LoVo (cell line): ENCODE data around the gene FGFRL1.

ENCODE experiments used
- DNase-seq: peaks from one replicate; pipeline ENCODE4 v3.0.0-alpha.2; 2016; ENCODE audit warnings: low spot score

FGFRL1 gene

DNA sequence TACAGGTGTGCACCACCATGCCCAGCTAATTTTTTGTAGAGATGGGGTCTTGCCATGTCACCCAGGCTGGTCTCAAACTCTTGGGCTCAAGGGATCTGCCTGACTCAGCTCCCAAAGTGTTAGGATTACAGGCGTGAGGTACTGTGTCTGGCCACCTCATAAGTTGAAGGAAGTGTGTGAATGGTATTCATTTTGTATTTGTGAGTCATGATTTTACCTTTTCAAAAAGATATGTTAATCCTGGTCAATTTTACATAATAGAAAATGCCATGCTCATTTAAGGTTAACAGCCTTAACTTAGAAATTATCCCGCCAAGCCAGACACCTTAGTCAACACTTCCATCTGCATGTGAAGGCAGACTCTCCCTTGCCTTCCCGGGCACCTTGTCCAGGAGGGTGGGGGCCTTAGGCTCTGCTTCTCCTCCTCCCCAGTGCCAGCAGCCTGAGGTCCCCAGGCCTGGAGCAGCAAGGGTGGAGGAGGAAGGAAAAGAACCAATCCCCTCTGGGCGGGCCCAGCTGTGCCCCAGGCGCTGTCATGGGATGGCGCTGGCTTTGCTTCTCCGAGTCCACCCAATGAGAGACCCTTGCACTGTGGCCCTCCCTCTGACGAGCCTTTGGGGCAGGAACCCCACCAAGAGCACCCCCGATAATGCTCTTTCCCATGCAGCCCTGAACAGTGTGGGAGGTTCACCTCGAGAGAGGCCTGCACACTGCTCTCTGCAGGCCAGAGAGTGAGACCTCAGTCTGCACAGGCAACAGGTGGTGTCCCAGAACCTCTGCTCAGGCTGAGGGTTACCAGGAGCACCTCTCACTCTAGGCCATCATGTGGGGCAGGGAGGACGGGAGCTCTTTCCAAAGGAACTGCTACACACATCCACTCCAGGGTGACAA is 64.6 kb downstream of the FGFRL1 start:
- DNase-seq, result no peak
